Fibroblast of lung (primary cell): Measurements from ENCODE around the gene ZNF546. TPM values are rescaled to one million over a fixed set of nuclear protein-coding genes. Genes with fewer than 3 reads are reported as not detected.

ENCODE experiments used
- DNase-seq, 2 donors: peaks; one replicate each; pipeline versions ENCODE4 v3.0.0 to v3.0.0-alpha.2; 2010; ENCODE audit warnings: low read depth in 2 of 2
- H2AFZ ChIP-seq: 2 replicates; pipeline ENCODE4 v1.5.1; 2012; ENCODE audit warnings: low read length, control low read depth, inconsistent platforms
- H3K27ac ChIP-seq: 2 replicates; pipeline ENCODE4 v1.5.1; 2011; ENCODE audit warnings: low read length, control low read depth; ENCODE audit not compliant: insufficient read depth
- H3K27me3 ChIP-seq: 2 replicates; pipeline ENCODE4 v1.5.1; 2011; ENCODE audit warnings: mild to moderate bottlenecking, low read length; ENCODE audit not compliant: control insufficient read depth, insufficient read depth
- H3K36me3 ChIP-seq: 2 replicates; pipeline ENCODE4 v1.5.1; 2011; ENCODE audit warnings: low read length; ENCODE audit not compliant: control insufficient read depth, insufficient read depth
- H3K4me1 ChIP-seq: 2 replicates; pipeline ENCODE4 v1.5.1; 2011; ENCODE audit warnings: low read length; ENCODE audit not compliant: control insufficient read depth, insufficient read depth; ENCODE audit errors: extremely low read depth
- H3K4me2 ChIP-seq: 2 replicates; pipeline ENCODE4 v1.5.1; 2011; ENCODE audit warnings: low read length, control low read depth; ENCODE audit not compliant: insufficient read depth; ENCODE audit errors: extremely low read depth
- H3K4me3 ChIP-seq, 4 experiments: fragments of 200-600 bp in 1 of 4; sonication (generic) in 1 of 4; replicated peaks in 1 of 4; 2 replicates each; pipeline ENCODE4 v1.5.1; 2011 to 2016; ENCODE audit warnings: low read length in 4 of 4, low read depth in 3 of 4, mild to moderate bottlenecking in 3 of 4, control low read depth in 2 of 4, inconsistent platforms in 1 of 4, mixed read lengths in 1 of 4; ENCODE audit not compliant: insufficient read depth in 1 of 4; ENCODE audit errors: control extremely low read depth in 1 of 4
- H3K79me2 ChIP-seq: 2 replicates; pipeline ENCODE4 v1.5.1; 2012; ENCODE audit warnings: mild to moderate bottlenecking, low read length, inconsistent platforms; ENCODE audit not compliant: control insufficient read depth, insufficient read depth
- H3K9ac ChIP-seq: 2 replicates; pipeline ENCODE4 v1.5.1; 2011; ENCODE audit warnings: mild to moderate bottlenecking, low read length, control low read depth; ENCODE audit not compliant: insufficient read depth
- H3K9me3 ChIP-seq: 2 replicates; pipeline ENCODE4 v1.5.1; 2012; ENCODE audit warnings: low read depth, low read length; ENCODE audit not compliant: control insufficient read depth, insufficient read depth
- H4K20me1 ChIP-seq: 2 replicates; pipeline ENCODE4 v1.5.1; 2011; ENCODE audit warnings: low read length; ENCODE audit not compliant: control insufficient read depth, insufficient read depth; ENCODE audit errors: extremely low read depth
- EZH2 ChIP-seq: IDR thresholded peaks from 2 replicates; pipeline ENCODE4 v1.5.1; 2012; ENCODE audit warnings: low read length, control low read depth, mild to moderate bottlenecking; ENCODE audit errors: missing control alignments
- polyA plus RNA-seq, 2 donors: library from polyadenylated mRNA; depleted of rRNA in 1 of 2; stranded (reverse) in 1 of 2; unstranded in 1 of 2; fragments of >200 nt; gene quantifications; 2 replicates each; pipeline ENCODE4 v1.2.1, GENCODE V29; 2011 to 2012; ENCODE audit warnings: missing spikeins in 1 of 2
- total RNA-seq: library from RNA; depleted of rRNA; stranded (reverse); fragments of >200 nt; gene quantifications from 2 replicates; pipeline ENCODE4 v1.2.1, GENCODE V29; 2014
- TF ChIP-seq, protein P1 (sequence below), 2 donors: IDR thresholded peaks in 1 of 2; conservative IDR thresholded peaks in 1 of 2; 1 replicate in 1 of 2; 2 replicates in 1 of 2; pipeline ENCODE4 v1.5.1; 2011 to 2012; ENCODE audit warnings: low read length in 2 of 2, control low read depth in 1 of 2, inconsistent platforms in 1 of 2, low read depth in 1 of 2, mild to moderate bottlenecking in 1 of 2

Gene ZNF546
- total and polyA plus RNA-seq, 2 donors (not counting 1 experiment from before 2014, with no cell fraction given): 1.6 to 15.7 TPM

DNA sequence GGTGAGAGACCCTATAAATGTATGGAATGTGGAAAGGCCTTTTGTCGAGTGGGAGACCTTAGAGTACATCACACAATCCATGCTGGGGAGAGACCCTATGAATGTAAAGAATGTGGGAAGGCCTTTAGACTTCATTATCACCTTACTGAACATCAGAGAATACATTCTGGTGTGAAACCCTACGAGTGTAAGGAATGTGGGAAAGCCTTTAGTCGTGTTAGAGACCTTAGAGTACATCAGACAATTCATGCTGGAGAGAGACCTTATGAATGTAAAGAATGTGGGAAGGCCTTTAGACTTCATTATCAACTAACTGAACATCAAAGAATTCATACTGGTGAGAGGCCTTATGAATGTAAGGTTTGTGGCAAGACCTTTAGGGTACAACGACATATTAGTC, 17.1 kb downstream of the ZNF546 start:
- Histone ChIP-seq H4K20me1 (no peaks in the 10 kb centered on the region), H3K36me3 (no peaks in the 10 kb centered on the region), H3K27me3 (no peaks in the 10 kb centered on the region), H3K9me3 (peaks cover 4% of the 10 kb centered on the region), H3K79me2 (no peaks in the 10 kb centered on the region), H3K4me3 (no peak overlapping the region), H3K4me1 (no peaks in the 10 kb centered on the region), H3K27ac (no peak overlapping the region), H3K4me2 (no peak overlapping the region), H2AFZ (no peak overlapping the region), H3K9ac (no peak overlapping the region)
- DNase-seq: no peak
- TF ChIP-seq, protein P1, sequence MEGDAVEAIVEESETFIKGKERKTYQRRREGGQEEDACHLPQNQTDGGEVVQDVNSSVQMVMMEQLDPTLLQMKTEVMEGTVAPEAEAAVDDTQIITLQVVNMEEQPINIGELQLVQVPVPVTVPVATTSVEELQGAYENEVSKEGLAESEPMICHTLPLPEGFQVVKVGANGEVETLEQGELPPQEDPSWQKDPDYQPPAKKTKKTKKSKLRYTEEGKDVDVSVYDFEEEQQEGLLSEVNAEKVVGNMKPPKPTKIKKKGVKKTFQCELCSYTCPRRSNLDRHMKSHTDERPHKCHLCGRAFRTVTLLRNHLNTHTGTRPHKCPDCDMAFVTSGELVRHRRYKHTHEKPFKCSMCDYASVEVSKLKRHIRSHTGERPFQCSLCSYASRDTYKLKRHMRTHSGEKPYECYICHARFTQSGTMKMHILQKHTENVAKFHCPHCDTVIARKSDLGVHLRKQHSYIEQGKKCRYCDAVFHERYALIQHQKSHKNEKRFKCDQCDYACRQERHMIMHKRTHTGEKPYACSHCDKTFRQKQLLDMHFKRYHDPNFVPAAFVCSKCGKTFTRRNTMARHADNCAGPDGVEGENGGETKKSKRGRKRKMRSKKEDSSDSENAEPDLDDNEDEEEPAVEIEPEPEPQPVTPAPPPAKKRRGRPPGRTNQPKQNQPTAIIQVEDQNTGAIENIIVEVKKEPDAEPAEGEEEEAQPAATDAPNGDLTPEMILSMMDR (conservative IDR thresholded peaks at IDR 0.05 in 1 of 2, IDR thresholded peaks at IDR 0.05 in 1 of 2; ENCODE audit: low read depth in 1 of 2, low read length in 2 of 2): no peak
- no peak for TF ChIP-seq EZH2

DNA sequence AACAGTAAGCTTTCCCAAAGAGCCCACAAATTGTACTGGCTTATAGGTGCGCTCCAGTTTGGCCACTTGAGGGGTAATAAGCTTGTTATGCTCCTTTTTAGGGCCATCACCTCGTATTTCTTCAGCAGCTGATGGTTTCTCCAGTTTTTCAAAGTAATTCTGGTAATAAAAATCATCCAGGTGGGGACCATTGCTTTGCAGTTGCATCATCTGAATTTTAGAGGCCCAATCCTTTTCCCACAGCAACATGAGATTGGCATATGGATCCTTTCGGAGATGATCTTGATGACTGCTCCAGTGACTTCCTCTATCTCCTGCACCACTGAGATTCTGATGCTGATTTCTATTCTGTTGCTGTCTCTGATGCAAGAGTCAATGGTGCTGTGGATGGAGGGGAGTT, 27.1 kb downstream of the ZNF546 start:
- no peak for DNase-seq
- H3K27ac ChIP-seq: no peak overlapping the region
- no peaks in the 10 kb centered on the region for H3K79me2 ChIP-seq
- H3K9ac ChIP-seq: no peak overlapping the region
- H2AFZ ChIP-seq: no peak overlapping the region
- no peaks in the 10 kb centered on the region for H4K20me1 ChIP-seq
- TF ChIP-seq EZH2: no peak
- TF ChIP-seq, protein P1 (conservative IDR thresholded peaks at IDR 0.05 in 1 of 2, IDR thresholded peaks at IDR 0.05 in 1 of 2; ENCODE audit: low read depth in 1 of 2, low read length in 2 of 2): no peak
- H3K4me1 ChIP-seq: no peaks in the 10 kb centered on the region
- H3K36me3 ChIP-seq: no peaks in the 10 kb centered on the region
- no peak overlapping the region for H3K4me3 ChIP-seq
- no peaks in the 10 kb centered on the region for H3K27me3 ChIP-seq
- no peaks in the 10 kb centered on the region for H3K9me3 ChIP-seq
- no peak overlapping the region for H3K4me2 ChIP-seq

DNA sequence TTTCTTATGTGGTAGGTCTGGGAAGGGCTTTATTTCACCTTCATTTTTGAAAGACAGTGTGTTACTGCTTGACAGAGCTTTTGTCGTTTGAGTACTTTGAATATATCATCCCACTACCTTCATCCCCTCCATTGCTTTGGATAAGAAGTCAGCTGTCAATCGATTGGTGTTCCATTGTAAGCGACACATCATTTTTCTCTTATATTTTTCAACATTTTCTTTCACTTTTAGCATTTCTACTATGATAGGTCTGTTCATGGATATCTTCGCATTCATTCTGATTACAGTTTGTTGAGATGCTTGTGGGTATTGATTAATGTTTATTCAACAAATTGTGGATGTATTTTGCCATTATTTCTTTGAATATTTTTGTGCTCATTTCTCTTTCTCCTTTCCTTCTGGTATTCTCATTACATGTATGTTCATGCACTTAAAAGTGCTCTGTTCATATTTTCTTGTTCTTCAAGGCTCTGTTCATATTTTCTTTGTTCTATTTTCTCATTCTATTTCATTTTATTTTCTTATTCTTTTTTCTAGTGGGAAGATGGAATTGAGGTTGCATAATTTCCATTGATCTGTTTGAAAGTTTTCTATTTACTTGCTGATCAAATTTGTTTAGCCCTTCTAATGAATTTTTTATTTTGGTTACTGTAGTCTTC, 29.2 kb downstream of the ZNF546 start:
- Histone ChIP-seq H3K4me1 (no peaks in the 10 kb centered on the region), H3K79me2 (no peaks in the 10 kb centered on the region), H3K4me2 (no peak overlapping the region), H3K4me3 (no peak overlapping the region), H3K36me3 (no peaks in the 10 kb centered on the region), H3K9ac (no peak overlapping the region), H3K27ac (no peak overlapping the region), H2AFZ (no peak overlapping the region), H4K20me1 (no peaks in the 10 kb centered on the region), H3K9me3 (no peaks in the 10 kb centered on the region), H3K27me3 (no peaks in the 10 kb centered on the region)
- no peak for TF ChIP-seq EZH2
- TF ChIP-seq, protein P1 (conservative IDR thresholded peaks at IDR 0.05 in 1 of 2, IDR thresholded peaks at IDR 0.05 in 1 of 2; ENCODE audit: low read depth in 1 of 2, low read length in 2 of 2): no peak
- no peak for DNase-seq
